Astrocyte (in vitro differentiated cells and primary cell): Measurements from ENCODE around the gene ZNF740.

Experiments used
- CTCF ChIP-seq: IDR thresholded peaks from 2 replicates; pipeline ENCODE4 v1.5.1; 2011; ENCODE audit warnings: low read depth, mild to moderate bottlenecking, inconsistent platforms, low read length, moderate library complexity; ENCODE audit not compliant: insufficient read depth
- EZH2 ChIP-seq: IDR thresholded peaks from 2 replicates; pipeline ENCODE4 v1.6.1; 2012; ENCODE audit warnings: mild to moderate bottlenecking, low read length, inconsistent platforms; ENCODE audit not compliant: insufficient read depth

DNA sequence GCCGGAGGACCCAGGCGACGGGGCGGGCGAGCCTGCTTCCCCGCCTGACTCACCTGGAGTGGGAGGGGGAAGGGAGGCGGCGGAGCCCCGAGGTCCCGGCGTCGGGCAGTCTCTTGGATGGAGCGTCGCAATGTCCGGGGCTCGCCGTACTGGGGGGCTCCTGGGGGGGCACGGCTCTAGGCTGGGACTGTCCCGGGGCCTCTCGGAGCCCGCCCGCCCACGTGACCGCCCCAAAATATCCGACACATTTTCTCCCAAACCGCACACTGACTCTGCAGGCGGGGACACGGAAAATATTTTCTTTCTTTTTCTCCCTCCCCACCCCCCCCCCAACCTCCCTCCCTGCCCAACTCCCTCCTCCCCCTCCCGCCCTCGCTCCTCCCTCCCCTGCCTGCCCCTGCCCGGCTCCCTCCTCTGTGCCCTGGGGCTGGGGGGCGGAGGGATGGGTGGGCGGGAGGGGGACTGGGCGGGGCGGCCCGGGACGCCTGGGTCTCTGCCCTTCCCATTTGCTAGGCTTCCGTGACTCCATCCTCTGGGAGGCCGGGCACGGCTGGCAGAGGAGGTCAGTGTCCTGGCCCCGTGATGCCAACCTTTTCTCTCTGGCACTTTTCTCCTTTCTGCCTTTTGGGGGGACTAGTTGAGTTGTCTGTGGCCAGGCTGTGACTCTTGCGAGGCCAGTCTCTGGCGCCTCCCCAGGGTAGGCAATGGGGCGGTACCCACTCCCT, 51.6 kb downstream of the ZNF740 start, which contains the start of gene RARG:
- TF ChIP-seq CTCF (no peak), EZH2 (no peak)
